RWPE2 (cell line): ENCODE data around the gene ADCY2.

ENCODE experiments used
- ATAC-seq: fragments of 200-7000 bp; cut with Tn5 transposase; 3 replicates; pipeline ENCODE4 v1.9.1; 2021; ENCODE audit warnings: low read depth
- DNase-seq: peaks from one replicate; pipeline ENCODE4 v3.0.0-alpha.2; 2020; ENCODE audit warnings: low spot score
- H3K27ac ChIP-seq: fragments of 450-650 bp; 2 replicates; pipeline ENCODE4 v1.5.1; 2017; ENCODE audit warnings: mild to moderate bottlenecking; ENCODE audit not compliant: poor library complexity, severe bottlenecking
- H3K27me3 ChIP-seq: fragments of 250-450 bp; sonication (Bioruptor Pico); 2 replicates; pipeline ENCODE4 v1.5.1; 2021; ENCODE audit warnings: mild to moderate bottlenecking, moderate library complexity; ENCODE audit not compliant: insufficient read depth, poor library complexity, severe bottlenecking
- H3K36me3 ChIP-seq: fragments of 250-450 bp; sonication (Bioruptor Pico); 2 replicates; pipeline ENCODE4 v1.5.1; 2020; ENCODE audit warnings: low read depth, mild to moderate bottlenecking, moderate library complexity
- H3K4me1 ChIP-seq: fragments of 250-450 bp; sonication (Bioruptor Pico); 2 replicates; pipeline ENCODE4 v1.5.1; 2021; ENCODE audit warnings: mild to moderate bottlenecking, moderate library complexity; ENCODE audit not compliant: insufficient read depth, poor library complexity, severe bottlenecking
- H3K4me3 ChIP-seq: fragments of 250-450 bp; sonication (Bioruptor Pico); 2 replicates; pipeline ENCODE4 v1.5.1; 2021; ENCODE audit warnings: mild to moderate bottlenecking, moderate library complexity; ENCODE audit not compliant: severe bottlenecking
- H3K9me3 ChIP-seq: fragments of 250-450 bp; sonication (Bioruptor Pico); 2 replicates; pipeline ENCODE4 v1.5.1; 2021; ENCODE audit warnings: mild to moderate bottlenecking, moderate library complexity; ENCODE audit not compliant: severe bottlenecking
- TF ChIP-seq, protein P1 (sequence below): fragments of 450-650 bp; IDR thresholded peaks from one replicate; pipeline ENCODE4 v1.5.1; 2017; ENCODE audit warnings: mild to moderate bottlenecking, moderate library complexity; ENCODE audit not compliant: poor library complexity, severe bottlenecking

ADCY2 gene

GRCh38 chr5:7462758-7463157 lies 66.8 kb downstream of the ADCY2 start:
- Histone ChIP-seq H3K4me1 (no peaks in the 10 kb centered on the region), H3K27ac (no peak overlapping the region), H3K27me3 (no peaks in the 10 kb centered on the region), H3K36me3 (no peaks in the 10 kb centered on the region), H3K4me3 (no peak overlapping the region), H3K9me3 (no peaks in the 10 kb centered on the region)
- TF ChIP-seq, protein P1, sequence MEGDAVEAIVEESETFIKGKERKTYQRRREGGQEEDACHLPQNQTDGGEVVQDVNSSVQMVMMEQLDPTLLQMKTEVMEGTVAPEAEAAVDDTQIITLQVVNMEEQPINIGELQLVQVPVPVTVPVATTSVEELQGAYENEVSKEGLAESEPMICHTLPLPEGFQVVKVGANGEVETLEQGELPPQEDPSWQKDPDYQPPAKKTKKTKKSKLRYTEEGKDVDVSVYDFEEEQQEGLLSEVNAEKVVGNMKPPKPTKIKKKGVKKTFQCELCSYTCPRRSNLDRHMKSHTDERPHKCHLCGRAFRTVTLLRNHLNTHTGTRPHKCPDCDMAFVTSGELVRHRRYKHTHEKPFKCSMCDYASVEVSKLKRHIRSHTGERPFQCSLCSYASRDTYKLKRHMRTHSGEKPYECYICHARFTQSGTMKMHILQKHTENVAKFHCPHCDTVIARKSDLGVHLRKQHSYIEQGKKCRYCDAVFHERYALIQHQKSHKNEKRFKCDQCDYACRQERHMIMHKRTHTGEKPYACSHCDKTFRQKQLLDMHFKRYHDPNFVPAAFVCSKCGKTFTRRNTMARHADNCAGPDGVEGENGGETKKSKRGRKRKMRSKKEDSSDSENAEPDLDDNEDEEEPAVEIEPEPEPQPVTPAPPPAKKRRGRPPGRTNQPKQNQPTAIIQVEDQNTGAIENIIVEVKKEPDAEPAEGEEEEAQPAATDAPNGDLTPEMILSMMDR: no peak
- DNase-seq (no peak), ATAC-seq (no peak)

DNA sequence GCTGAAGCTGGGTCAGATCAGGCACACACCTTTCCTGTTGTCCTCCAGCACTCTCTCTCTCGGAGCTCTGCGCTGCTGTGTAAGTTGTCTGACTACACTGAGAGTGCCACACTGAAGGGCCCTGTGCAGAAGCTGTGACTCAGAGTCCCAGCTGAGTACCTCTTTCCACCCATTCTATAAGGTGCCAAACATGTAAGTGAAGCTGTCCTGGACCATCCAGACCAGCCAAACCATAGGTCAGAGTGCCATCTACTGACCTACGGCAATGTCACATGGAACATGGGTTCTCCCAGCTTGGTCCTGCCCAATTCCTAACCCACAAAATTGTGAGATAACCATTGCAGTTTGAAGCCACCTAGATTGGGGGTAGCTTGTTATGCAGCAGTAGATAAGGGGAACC lies 68.2 kb downstream of the ADCY2 start:
- Histone ChIP-seq H3K9me3 (no peaks in the 10 kb centered on the region), H3K4me1 (no peaks in the 10 kb centered on the region), H3K27ac (no peak overlapping the region), H3K4me3 (no peak overlapping the region), H3K36me3 (no peaks in the 10 kb centered on the region), H3K27me3 (peaks cover 2% of the 10 kb centered on the region)
- ATAC-seq: no peak
- TF ChIP-seq, protein P1: no peak
- DNase-seq: no peak

DNA sequence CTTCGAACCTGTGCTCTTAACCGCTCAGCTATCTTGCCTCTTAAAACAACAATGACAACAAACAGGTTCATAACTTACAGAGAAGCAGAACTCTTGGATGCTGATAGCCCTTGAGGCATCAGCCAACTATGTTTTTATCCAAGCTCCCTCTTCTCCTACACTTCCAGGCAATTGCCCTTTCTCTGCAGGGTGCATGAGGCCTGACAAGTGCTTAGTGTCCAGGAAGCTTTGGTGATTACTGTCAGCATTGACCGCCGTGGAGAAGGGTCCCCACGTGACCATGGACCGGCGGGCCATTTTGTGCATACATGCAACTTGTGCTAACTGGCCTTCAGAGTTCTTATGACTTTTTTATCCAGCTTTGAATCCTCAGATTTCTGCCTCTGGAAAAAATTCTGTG lies 71.2 kb downstream of the ADCY2 start:
- DNase-seq (no peak), ATAC-seq (no peak)
- TF ChIP-seq, protein P1: no peak
- Histone ChIP-seq H3K27me3 (peaks cover 6% of the 10 kb centered on the region), H3K27ac (no peak overlapping the region), H3K36me3 (no peaks in the 10 kb centered on the region), H3K4me3 (no peak overlapping the region), H3K9me3 (peaks cover 15% of the 10 kb centered on the region), H3K4me1 (no peaks in the 10 kb centered on the region)

- Histone ChIP-seq H3K4me3 (no peak overlapping the region), H3K27ac (no peak overlapping the region), H3K36me3 (no peaks in the 10 kb centered on the region), H3K27me3 (peaks cover 6% of the 10 kb centered on the region), H3K9me3 (peaks cover 19% of the 10 kb centered on the region), H3K4me1 (no peaks in the 10 kb centered on the region)
- DNase-seq (no peak), ATAC-seq (no peak)
- TF ChIP-seq, protein P1: no peak
Measured at GRCh38 chr5:7468742-7469141, 72.8 kb downstream of the ADCY2 start.

GRCh38 chr5:7471710-7472109 lies 75.8 kb downstream of the ADCY2 start:
- H3K4me1 ChIP-seq: no peaks in the 10 kb centered on the region
- ATAC-seq (no peak), DNase-seq (no peak)
- H3K36me3 ChIP-seq: no peaks in the 10 kb centered on the region
- no peak overlapping the region for H3K27ac ChIP-seq
- H3K4me3 ChIP-seq: no peak overlapping the region
- peaks cover 19% of the 10 kb centered on the region for H3K9me3 ChIP-seq
- H3K27me3 ChIP-seq: peaks cover 6% of the 10 kb centered on the region
- TF ChIP-seq, protein P1: no peak
